SK-N-MC (cell line): Measurements from ENCODE around the gene DMXL2.

Source experiments
- EZH2 ChIP-seq: fragments of 200-600 bp; sonication (generic); IDR thresholded peaks from one replicate; pipeline ENCODE4 v1.6.1; 2017; ENCODE audit warnings: antibody characterized with exemption
- POLR2AphosphoS5 ChIP-seq: IDR thresholded peaks from 2 replicates; pipeline ENCODE4 v1.6.1; 2012; ENCODE audit warnings: mild to moderate bottlenecking, low read depth, low read length, borderline replicate concordance

DNA sequence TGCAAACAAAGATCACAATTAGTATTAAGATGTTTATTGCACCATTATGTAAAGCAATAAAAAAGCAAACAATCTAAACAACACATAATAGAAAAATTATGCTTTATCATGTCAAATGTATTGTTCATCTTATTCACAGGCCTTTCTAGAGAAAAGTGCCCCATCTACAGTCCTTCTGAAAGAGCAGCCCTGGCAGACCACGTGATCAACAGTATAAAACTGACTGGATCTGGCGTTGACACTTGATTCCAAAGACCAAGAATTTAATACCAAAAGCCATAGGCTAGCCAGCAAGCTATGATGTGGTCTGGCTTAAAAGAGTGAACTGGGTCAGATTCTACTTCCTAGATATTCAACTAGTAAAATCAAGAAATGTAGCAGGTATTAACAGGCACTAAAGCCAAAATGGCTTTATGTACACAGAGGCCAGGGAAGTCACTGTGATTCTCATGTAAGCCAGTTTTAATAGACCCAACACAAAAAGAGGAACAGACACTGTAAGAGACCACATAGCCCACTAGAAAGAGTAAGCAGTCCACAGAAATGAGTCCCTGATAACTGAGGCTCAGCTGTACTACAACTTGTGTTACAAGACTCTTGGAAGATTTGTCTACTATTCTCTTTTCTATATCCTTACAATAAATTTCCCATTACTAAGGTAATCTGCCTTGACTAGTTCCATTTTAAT lies 32.5 kb downstream of the DMXL2 start:
- no peak for TF ChIP-seq POLR2AphosphoS5
- no peak for TF ChIP-seq EZH2
